ENCODE results near the gene CXCL12. TPM values are rescaled to one million over a fixed set of nuclear protein-coding genes. Genes with fewer than 3 reads are reported as not detected.

CXCL12 gene
- total RNA-seq, 1 donor from 2014 or later: 394 TPM

DNA sequence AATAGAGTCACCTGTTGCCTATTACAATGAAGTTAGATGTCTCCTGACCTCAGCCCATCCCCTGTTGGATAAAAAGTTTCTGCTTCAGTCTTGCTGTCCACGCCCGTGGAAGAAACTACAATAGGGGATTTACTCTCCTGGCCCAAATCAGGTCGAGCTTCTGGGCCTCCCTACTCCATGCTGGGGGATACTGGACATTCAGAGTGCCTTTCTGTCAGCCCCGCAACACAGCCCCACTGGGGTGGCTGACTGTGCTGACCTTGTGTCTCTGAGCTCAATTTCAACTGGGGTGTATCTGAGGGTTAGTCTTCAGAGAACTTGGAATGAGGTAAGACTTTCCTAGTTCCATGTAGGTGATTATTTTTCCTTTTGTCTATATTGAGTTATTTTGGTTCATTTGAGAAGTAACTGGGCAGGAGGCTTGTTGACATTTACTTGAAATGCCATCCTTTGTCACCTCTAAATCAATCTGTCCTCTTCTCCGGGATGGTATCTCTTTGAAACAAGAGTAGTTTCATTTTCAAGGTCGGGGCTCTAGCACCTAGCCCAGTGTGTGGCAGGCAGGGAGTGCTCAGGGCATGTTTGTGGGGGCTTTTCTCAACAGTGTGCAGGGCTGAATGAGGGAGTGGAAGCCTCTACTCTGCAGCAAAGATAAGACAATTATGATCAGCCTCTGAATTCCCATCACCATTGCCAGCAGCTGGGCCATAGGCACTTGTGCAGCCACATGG lies 17.7 kb upstream of the CXCL12 start:
- ATAC-seq (no peak), DNase-seq (ENCODE audit: low spot score) (no peak)
- intact Hi-C loops (cut with DNase I): no loop called here

DNA sequence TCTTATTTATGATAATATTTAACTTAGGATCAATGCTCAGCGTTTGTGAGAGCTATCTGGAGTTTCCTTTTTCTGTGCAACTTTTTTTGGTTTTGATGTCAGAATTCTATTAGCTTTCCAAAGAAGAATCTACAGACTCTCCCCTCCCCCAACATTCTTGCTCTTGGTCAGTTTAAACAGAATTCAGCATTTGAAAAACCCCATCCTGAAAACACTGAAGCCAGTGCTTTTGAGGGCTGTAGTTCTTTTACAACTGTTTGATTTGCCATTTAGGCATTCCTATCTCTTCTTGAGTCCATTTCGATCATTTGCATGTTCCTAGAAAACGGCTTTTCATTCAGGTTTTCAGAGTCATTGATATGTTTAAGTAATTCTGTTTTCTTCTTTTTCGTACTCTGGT lies 15.6 kb upstream of the CXCL12 start:
- ATAC-seq (no peak), DNase-seq (ENCODE audit: low spot score) (no peak)
- intact Hi-C loops (cut with DNase I): no loop called here

DNA sequence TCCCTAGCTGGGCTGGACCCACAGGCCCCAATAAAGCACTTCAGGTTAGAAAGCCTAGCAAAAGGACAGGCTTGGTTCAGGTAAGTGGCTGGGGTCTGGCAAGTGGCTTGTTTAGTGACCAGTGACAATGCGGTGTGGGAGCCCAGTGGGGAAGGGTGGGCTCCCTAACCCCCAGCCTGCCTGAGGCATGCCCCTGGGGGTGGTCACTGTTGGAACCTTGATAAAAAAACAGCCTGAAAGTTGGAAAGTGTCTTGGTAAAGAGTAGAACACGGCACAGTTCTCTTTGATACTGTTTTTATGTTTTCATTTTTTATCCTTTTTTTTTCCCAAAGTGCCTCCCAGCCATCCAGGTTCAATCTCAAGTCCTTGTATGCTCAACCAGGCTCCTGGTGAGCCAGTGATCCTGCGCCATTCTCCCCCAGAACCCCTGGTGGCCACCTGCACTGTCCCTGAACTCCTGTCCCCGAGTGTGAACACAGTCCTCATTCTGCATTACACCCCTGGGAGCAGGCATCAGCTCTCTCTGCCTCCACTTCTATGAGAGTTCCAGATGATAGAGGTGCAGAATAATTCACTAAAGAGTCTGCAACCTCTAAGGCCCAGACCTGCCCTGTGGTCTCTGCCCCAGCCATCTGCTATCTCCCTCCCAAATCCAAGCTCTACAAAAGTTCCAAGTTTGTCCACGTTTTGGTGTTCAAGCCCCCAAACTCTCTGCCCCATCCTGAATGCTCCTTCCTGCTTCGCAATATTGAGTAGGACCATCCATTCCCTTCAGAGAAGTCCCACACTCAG lies 15.0 kb upstream of the CXCL12 start:
- ATAC-seq: no peak
- DNase-seq (ENCODE audit: low spot score): peak; percentile 38
- intact Hi-C loops (cut with DNase I): no loop called here

- peak; percentile 54 for ATAC-seq
- DNase-seq (ENCODE audit: low spot score): peak; percentile 42
- intact Hi-C loops (cut with DNase I): no loop called here
These were observed 14.1 kb upstream of the CXCL12 start for GRCh38 chr10:44398747-44399658.

- no peak for DNase-seq (ENCODE audit: low spot score)
- intact Hi-C loops (cut with DNase I): no loop called here
- ATAC-seq: no peak
These were observed 13.4 kb upstream of the CXCL12 start for GRCh38 chr10:44398271-44398670.

DNA sequence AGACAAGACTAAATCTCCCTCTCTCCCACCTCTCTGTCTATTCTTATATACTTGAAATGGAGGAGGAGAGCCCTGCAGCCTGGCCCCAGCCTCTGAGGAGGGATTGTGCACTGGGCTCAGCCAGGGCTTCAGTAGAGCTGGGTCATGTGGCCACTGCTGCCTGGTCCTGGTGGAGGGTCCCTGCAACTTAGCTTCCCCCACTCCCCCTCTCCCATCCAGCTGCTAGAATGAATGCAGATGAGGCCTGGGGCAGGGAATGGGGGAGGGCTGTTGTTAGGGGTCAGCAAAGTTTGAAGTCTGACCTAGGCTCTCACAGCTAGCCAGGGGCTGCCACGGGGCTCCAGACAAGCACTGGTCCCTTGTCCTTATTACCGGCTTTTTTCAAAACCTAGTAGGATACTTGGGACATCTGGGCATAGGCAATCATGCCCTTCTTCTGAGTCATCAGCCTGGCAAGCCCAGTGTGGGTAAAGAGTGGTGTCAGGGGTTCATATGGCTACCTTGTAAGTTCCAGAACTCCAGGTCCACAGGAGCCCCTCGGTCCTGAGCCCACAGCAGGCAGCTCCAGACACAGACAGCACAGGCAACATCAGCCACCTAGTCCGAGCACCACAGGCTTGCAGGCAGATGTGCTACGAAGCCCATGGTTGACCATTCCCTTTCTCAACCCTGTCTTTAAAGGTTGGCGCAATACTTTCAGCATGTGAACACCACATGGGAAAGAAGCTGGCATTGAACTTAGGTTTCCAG lies 12.8 kb upstream of the CXCL12 start:
- ATAC-seq: no peak
- no peak for DNase-seq (ENCODE audit: low spot score)
- intact Hi-C loops (cut with DNase I): no loop called here

DNA sequence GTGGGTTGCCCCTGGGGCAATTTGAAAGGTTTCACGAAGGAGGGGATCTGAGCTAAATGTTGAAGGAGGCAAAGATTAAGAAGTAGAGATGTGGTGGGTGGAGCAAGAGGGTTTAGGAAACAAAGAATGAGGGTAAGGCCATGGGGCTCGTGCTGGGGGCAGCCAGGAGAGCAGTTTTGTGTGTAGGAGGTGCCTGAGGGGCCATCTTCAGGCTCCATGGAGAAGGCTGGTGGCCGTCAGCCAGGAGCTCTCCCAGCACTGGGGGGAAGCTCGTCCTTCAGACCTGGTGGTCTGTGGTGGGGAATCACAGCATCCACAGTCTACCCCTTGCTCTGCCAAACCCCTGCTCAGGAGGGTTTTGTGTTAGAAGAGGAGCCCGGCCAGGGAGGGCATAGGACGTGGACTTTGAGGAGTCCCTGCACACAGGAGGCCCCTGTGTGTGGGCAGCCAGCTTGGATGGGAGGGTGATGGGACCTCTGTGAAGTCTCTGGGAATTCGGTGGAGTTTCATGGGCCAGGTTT lies 11.8 kb upstream of the CXCL12 start:
- DNase-seq (ENCODE audit: low spot score) (peak; percentile 36), ATAC-seq (no peak)
- intact Hi-C loops (cut with DNase I): no loop called here

- intact Hi-C loops (cut with DNase I): no loop called here
- ATAC-seq: no peak
These were observed 11.2 kb upstream of the CXCL12 start for GRCh38 chr10:44395902-44396670.

DNA sequence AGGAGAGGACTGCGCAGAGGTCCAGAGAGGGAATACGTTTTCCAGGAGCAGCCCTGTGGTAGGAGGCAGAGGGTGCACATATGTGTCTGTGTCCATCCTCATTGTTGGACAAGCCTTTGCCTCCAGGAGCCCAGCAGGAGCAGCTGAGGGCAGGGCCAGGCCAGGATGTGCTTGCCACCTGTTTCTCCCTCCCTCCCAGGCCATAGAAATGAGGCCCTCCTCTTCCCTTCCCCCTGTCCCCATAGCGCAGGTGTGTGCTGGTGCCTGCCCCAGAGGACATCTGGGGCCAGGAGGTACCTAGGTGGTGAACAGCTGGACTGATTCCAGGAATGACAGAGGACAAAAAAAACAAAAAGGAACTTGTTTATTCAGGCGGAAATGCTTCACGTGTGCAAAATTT lies 10.5 kb upstream of the CXCL12 start:
- ATAC-seq: no peak
- DNase-seq (ENCODE audit: low spot score): peak; percentile 25
- intact Hi-C loops (cut with DNase I): no loop called here

More at GRCh38 chr10:44395902-44396670, 11.2 kb upstream of the CXCL12 start:
- peak; percentile 32 for DNase-seq (ENCODE audit: low spot score)

DNA sequence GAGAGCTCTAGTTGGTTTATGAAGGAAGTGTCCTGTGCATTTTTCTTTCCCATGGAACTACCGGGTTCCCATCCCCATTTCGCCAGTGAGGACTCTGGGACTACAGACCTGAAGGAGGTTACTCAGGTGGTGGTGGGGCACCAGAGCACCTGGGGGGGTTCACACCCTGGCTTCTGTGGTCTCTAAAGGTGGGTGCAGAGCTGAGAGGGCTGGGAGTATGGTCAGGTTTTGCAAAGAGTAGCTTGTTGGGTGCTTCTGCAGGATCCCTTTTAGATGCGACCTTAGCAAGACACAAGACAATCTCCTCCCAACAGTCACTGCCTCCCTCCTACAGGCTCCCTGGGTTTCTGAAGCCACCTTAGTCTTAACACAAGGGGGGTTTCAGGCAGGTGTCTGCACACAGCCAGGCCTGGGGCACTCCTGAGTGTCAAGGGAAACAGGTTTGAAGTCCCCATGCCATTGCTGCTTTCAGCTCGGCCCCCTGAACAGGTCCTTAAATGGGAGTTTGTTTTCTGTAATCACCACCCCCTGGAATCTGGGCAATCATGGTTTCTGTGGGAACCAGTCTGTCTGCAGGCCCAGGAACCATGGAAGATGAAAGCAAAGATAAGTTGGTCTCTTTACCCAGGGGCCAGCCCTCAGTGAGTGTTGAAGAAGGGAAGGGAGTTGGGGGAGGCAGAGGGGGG lies 9.9 kb upstream of the CXCL12 start:
- intact Hi-C loops (cut with DNase I): no loop called here
- DNase-seq (ENCODE audit: low spot score) (peak; percentile 30), ATAC-seq (no peak)

DNA sequence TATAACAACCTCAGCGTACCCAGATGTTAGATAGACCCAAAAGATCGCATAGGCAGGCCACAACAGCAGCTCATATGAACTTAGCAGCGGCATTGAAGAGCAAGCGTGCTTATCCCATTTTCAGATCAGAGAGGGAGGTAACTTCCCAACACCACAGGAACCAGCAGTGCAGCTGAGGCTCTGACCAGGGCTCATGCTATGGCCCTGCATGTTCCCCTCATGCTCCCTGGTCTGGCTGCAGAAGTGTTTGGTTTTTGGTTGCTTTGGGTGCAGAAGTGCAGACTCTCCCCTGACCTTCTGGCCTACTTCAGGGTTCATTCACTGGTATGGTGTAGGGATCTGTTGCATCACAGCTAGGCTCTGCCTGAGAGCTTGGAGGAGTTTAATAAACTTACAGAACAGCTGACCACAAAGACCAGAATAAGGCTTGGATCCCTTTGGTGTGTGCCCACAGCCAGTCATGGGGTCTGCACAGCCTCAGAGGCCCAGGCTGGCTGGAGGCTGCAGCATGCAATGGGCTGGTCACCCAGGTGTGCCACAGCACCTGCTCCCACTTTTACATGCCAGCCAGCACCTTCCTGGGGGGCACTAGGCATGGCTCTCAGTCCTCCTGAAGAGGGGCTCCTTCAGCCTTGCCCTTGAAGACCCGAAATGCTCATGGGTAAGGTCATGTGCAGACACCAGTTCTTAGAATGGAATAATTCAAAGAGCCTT lies 9.1 kb upstream of the CXCL12 start:
- no peak for ATAC-seq
- peak; percentile 13 for DNase-seq (ENCODE audit: low spot score)
- intact Hi-C loops (cut with DNase I): no loop called here

DNA sequence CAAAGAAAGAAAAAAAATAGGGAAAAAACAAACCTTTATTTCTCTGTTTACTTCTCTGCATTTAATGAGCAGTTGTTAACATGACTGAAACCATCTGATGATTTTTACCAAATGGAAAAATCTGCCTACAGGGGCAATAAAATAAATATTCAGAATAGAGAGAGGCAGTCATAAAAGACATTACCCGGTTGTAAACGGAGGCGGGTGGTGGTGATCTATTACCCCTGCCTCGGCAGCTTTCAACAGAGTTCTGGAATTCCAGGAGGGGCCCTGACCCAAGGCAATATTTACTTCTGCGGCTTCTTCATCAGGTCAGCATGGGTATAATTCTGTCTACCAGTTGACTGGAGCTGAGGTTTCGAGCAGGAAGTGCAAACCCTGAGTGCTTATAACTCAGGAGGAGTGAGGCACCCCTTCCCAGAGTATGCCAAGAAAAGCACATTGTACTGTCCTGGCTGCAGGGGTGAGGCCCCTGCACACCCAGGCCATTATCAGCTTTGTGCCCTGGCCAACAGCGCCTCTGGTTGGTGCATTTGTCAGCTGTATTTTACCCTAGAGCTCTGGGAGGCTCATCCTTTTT lies 8.2 kb upstream of the CXCL12 start:
- DNase-seq (ENCODE audit: low spot score) (peak; percentile 22), ATAC-seq (peak; percentile 41)
- intact Hi-C loops (cut with DNase I): no loop called here

DNA sequence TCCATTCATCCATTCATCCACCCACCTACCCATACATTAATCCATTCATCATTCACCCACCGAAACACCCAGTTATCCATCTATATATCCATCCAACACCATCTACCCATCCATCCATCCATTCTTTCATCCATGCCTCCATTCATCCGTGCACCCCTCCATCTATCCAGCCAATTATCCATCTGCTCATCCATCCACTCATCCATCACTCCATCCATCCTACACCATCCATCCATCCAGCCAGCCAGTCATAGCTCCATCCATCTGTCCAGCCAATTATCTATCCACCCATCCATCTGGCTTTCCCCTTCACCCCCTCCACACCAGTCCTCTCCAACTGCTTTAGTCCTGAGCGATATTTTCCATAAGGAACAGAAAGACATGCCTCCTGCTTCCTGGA lies 7.5 kb upstream of the CXCL12 start:
- DNase-seq (ENCODE audit: low spot score): no peak
- intact Hi-C loops (cut with DNase I): no loop called here
- ATAC-seq: no peak

DNA sequence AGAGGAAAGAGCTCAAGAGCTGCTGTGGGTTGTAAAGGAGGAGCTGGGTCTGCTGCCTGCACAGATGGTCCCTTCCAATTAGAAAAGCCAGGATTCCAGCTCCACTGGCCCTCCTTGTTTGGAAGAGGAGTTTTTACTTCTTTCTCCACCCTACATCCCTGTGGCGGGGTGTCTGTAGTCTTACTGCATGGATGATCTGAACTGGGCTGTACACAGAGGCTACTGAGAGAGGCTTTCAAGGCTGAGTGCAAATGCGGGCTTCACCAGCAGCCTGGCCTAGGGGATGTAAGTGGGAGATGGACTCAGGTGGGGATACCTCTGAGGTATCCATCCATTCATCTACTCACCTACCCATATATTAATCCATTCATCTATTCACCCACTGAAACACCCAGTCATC lies 7.1 kb upstream of the CXCL12 start:
- DNase-seq (ENCODE audit: low spot score) (peak; percentile 10), ATAC-seq (no peak)
- intact Hi-C loops (cut with DNase I): no loop called here

GRCh38 chr10:44390585-44391072 lies 5.7 kb upstream of the CXCL12 start:
- intact Hi-C loops (cut with DNase I): no loop called here
- ATAC-seq: no peak
- peak; percentile 41 for DNase-seq (ENCODE audit: low spot score)

DNA sequence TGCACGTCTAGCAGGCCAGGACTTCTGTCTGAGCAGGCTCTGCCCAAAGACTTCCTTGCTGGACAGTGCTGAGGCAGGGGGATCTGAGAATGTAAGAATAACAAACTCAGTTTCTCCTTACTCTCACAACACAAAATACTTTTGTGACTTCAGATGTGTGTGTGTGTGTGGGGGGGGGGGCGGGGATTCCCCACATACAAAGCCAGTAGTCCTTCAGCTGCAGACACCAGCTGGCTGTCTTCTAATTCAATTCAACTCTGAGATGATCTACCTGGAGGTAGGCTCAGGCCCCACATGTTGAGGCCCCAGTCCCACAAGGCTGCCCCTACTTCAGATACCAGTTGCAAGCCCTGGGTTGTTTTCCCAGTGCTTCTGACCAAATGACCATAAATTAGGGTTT lies 4.7 kb upstream of the CXCL12 start:
- intact Hi-C loops (cut with DNase I): loop anchor here (5.0 to 10.0 kb wide), 2 partner anchors 465 to 717 kb away; no protein-coding TSS in a partner anchor
- ATAC-seq: no peak

More for the DNA sequence above, 4.7 kb upstream of the CXCL12 start:
- DNase-seq (ENCODE audit: low spot score): peak; percentile 22
